MM.1S (cell line): Measurements from ENCODE around the gene MAGOH.

Experiments
- DNase-seq: peaks from one replicate; pipeline ENCODE4 v3.0.0-alpha.2; 2015
- H2AFZ ChIP-seq: fragments of 300-600 bp; sonication (generic); 2 replicates; pipeline ENCODE4 v1.6.0; 2016; ENCODE audit warnings: antibody characterized with exemption, low read length
- H3F3A ChIP-seq: fragments of 300-600 bp; sonication (generic); 2 replicates; pipeline ENCODE4 v1.6.1; 2016; ENCODE audit warnings: mild to moderate bottlenecking, antibody characterized with exemption, low read length, moderate library complexity, mixed read lengths; ENCODE audit not compliant: insufficient read depth
- H3K27ac ChIP-seq: fragments of 300-600 bp; sonication (generic); 2 replicates; pipeline ENCODE4 v1.5.1; 2016; ENCODE audit warnings: mild to moderate bottlenecking, low read length
- H3K27me3 ChIP-seq: fragments of 300-600 bp; sonication (generic); replicated peaks from 2 replicates; pipeline ENCODE4 v1.6.0; 2016; ENCODE audit warnings: low read length; ENCODE audit not compliant: insufficient read depth
- H3K36me3 ChIP-seq: fragments of 300-600 bp; sonication (generic); replicated peaks from 2 replicates; pipeline ENCODE4 v1.6.1; 2016; ENCODE audit warnings: mild to moderate bottlenecking, low read length, mixed read lengths; ENCODE audit not compliant: insufficient read depth
- H3K4me1 ChIP-seq: fragments of 300-600 bp; sonication (generic); 2 replicates; pipeline ENCODE4 v1.6.1; 2016; ENCODE audit warnings: low read length, mixed read lengths
- H3K4me2 ChIP-seq: fragments of 300-600 bp; sonication (generic); 2 replicates; pipeline ENCODE4 v1.6.0; 2016; ENCODE audit warnings: low read depth, low read length
- H3K4me3 ChIP-seq: fragments of 300-600 bp; sonication (generic); 2 replicates; pipeline ENCODE4 v1.5.1; 2016; ENCODE audit warnings: low read length, mixed read lengths
- H3K79me2 ChIP-seq: fragments of 300-600 bp; sonication (generic); 2 replicates; pipeline ENCODE4 v1.6.1; 2016; ENCODE audit warnings: mixed run types, low read length, mixed read lengths
- H3K9ac ChIP-seq: fragments of 300-600 bp; sonication (generic); 2 replicates; pipeline ENCODE4 v1.6.1; 2016; ENCODE audit warnings: low read length, mixed read lengths
- H3K9me2 ChIP-seq: fragments of 300-600 bp; sonication (generic); replicated peaks from 2 replicates; pipeline ENCODE4 v1.6.1; 2016; ENCODE audit warnings: mild to moderate bottlenecking, low read length, mixed read lengths; ENCODE audit not compliant: insufficient read depth
- H3K9me3 ChIP-seq: fragments of 300-600 bp; sonication (generic); replicated peaks from 2 replicates; pipeline ENCODE4 v1.6.1; 2016; ENCODE audit warnings: mild to moderate bottlenecking, low read length, mixed read lengths; ENCODE audit not compliant: insufficient read depth
- H4K20me1 ChIP-seq: fragments of 300-600 bp; sonication (generic); 2 replicates; pipeline ENCODE4 v1.6.1; 2016; ENCODE audit warnings: mild to moderate bottlenecking, low read length, moderate library complexity, mixed read lengths; ENCODE audit not compliant: insufficient read depth
- CTCF ChIP-seq: fragments of 300-600 bp; sonication (generic); IDR thresholded peaks from 2 replicates; pipeline ENCODE4 v1.5.1; 2016; ENCODE audit warnings: antibody characterized with exemption, low read length, mixed read lengths
- EZH2 ChIP-seq: fragments of 300-600 bp; sonication (generic); optimal IDR thresholded peaks from 2 replicates; pipeline ENCODE3; 2017; ENCODE audit warnings: low read depth, mild to moderate bottlenecking, antibody characterized with exemption, low read length, mixed read lengths
- EZH2phosphoT487 ChIP-seq: fragments of 300-600 bp; sonication (generic); IDR thresholded peaks from 2 replicates; pipeline ENCODE4 v1.6.1; 2018; ENCODE audit warnings: antibody characterized with exemption, low read length

The MAGOH gene

DNA sequence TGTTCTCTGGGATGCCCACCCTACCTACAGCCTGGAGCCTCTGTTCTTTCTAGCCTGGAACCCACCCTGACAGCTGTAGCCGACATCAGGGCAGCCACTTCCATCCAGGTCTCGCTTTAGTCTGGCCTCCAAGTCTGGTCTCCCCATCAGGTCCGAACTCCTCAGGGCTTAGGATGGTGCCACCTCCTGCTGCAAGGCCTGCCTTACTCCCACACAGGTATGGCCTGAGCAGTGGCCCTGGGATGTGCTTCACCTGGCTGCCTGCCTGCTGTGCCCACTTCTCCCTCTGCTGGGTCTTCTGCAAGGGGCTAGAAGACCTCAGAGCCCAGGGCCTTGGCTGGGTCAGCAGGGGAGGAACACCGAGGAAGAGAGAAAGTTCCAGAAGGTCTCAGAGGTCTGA lies 35.7 kb upstream of the MAGOH start:
- Histone ChIP-seq H3K27me3 (no peaks in the 10 kb centered on the region), H3K4me1 (no peaks in the 10 kb centered on the region), H4K20me1 (no peaks in the 10 kb centered on the region), H3F3A (no peaks in the 10 kb centered on the region), H2AFZ (no peak overlapping the region), H3K36me3 (0 out of 2 replicates have a peak, but pooled peaks cover 3% of the 10 kb centered on the region), H3K9me2 (no peaks in the 10 kb centered on the region), H3K4me3 (no peak overlapping the region), H3K79me2 (no peaks in the 10 kb centered on the region; the same call in 1 of the 2 replicates), H3K27ac (no peak overlapping the region), H3K9ac (no peak overlapping the region), H3K9me3 (no peaks in the 10 kb centered on the region), H3K4me2 (no peak overlapping the region)
- TF ChIP-seq EZH2 (no peak), EZH2phosphoT487 (no peak), CTCF (no peak)
- no peak for DNase-seq

GRCh38 chr1:53273526-53273925 lies 35.2 kb upstream of the MAGOH start:
- Histone ChIP-seq H3K27ac (no peak overlapping the region), H2AFZ (no peak overlapping the region), H3F3A (no peaks in the 10 kb centered on the region), H3K9ac (no peak overlapping the region), H3K9me3 (no peaks in the 10 kb centered on the region), H4K20me1 (no peaks in the 10 kb centered on the region), H3K79me2 (no peaks in the 10 kb centered on the region; the same call in 1 of the 2 replicates), H3K4me1 (no peaks in the 10 kb centered on the region), H3K27me3 (no peaks in the 10 kb centered on the region), H3K9me2 (no peaks in the 10 kb centered on the region), H3K36me3 (0 out of 2 replicates have a peak, but pooled peaks cover 3% of the 10 kb centered on the region), H3K4me2 (no peak overlapping the region), H3K4me3 (no peak overlapping the region)
- TF ChIP-seq CTCF: no peak
- no peak for TF ChIP-seq EZH2
- TF ChIP-seq EZH2phosphoT487: no peak
- DNase-seq: no peak

- no peak for TF ChIP-seq EZH2phosphoT487
- TF ChIP-seq EZH2: no peak
- TF ChIP-seq CTCF: no peak
- Histone ChIP-seq H2AFZ (no peak overlapping the region), H3K4me3 (no peak overlapping the region), H3K36me3 (no peaks in the 10 kb centered on the region; the same call in 1 of the 2 replicates), H3K4me2 (no peak overlapping the region), H3K9me2 (no peaks in the 10 kb centered on the region), H3K9me3 (no peaks in the 10 kb centered on the region), H4K20me1 (no peaks in the 10 kb centered on the region), H3K79me2 (no peaks in the 10 kb centered on the region; the same call in 1 of the 2 replicates), H3K27ac (no peak overlapping the region), H3K4me1 (no peaks in the 10 kb centered on the region), H3K9ac (no peak overlapping the region), H3F3A (no peaks in the 10 kb centered on the region), H3K27me3 (no peaks in the 10 kb centered on the region)
- DNase-seq: no peak
Observed at GRCh38 chr1:53272349-53272748, 34.0 kb upstream of the MAGOH start.
